ENCODE data around the gene PHLDB2. TPM values are rescaled to one million over a fixed set of nuclear protein-coding genes. Genes with fewer than 3 reads are reported as not detected.
A peak's percentile ranks its signal among the peaks of the same experiment; 100 is the strongest.

The PHLDB2 gene
- polyA plus RNA-seq, 2 of the 4 experiments (the other 2 are of a cell fraction): 39.5 to 50.6 TPM

DNA sequence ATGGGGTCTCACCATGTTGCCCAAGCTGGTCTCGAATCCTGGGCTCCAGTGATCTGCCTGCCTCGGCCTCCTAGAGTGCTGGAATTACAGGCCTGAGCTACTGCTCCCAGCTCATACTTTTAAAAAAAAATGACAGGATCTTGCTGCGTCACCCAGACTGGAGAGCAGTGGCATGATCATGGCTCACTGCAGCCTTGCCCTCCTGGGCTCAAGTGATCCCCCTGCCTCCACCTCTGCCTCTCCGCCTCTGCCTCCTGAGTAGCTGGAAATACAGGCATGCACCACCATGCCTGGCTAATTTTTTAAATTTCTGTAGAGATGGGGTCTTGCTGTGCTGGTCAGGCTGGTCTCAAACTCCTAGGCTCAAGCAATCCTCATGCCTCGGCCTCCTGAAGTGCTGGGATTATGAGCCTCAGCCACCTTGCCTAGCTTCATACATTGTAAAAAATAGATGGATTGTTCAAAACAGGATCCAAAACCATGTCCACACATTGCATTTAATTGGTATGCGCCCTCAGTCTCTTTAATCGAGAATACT is 8.9 kb downstream of the PHLDB2 start:
- Histone ChIP-seq H3K9me3 (no peaks in the 10 kb centered on the region), H3K4me1 (peaks cover 99% of the 10 kb centered on the region), H3K4me2 (no peak overlapping the region), H3K4me3 (no peak overlapping the region), H3K27ac (peak overlapping the region in 1 of 2 experiments; percentile 50; a peak in 3 of 6 replicates)
- DNase-seq (ENCODE audit: low read depth in 1 of 2, low spot score in 1 of 2) (no peak), FAIRE-seq (no peak), ATAC-seq (no peak)
- TF ChIP-seq HOXB5 (CRISPR knock-in tag; IDR thresholded peaks at IDR 0.05) (no peak), ESRRA (IDR thresholded peaks at IDR 0.05; ENCODE audit: borderline replicate concordance, low read length) (no peak), KDM5A (IDR thresholded peaks at IDR 0.05) (no peak), CTCF (IDR thresholded peaks at IDR 0.05) (no peak), BCL3 (IDR thresholded peaks at IDR 0.05) (no peak), KDM1A (IDR thresholded peaks at IDR 0.05; ENCODE audit: low read depth) (no peak), ATOH8 (CRISPR knock-in tag; IDR thresholded peaks at IDR 0.05; ENCODE audit: low read depth) (no peak), PHF8 (IDR thresholded peaks at IDR 0.05; ENCODE audit: borderline replicate concordance, low read depth) (no peak), RCOR1 (IDR thresholded peaks at IDR 0.05; ENCODE audit: low read depth, low read length) (no peak), BHLHE40 (IDR thresholded peaks at IDR 0.05; ENCODE audit: low read depth, low read length) (no peak), TFCP2L1 (CRISPR knock-in tag; IDR thresholded peaks at IDR 0.05) (no peak), CBX2 (IDR thresholded peaks at IDR 0.05; ENCODE audit: borderline replicate concordance, low read depth) (no peak), MAFK (IDR thresholded peaks at IDR 0.05; ENCODE audit: partially characterized antibody) (no peak), HDAC2 (IDR thresholded peaks at IDR 0.05) (no peak), NPAS2 (CRISPR knock-in tag; IDR thresholded peaks at IDR 0.05; ENCODE audit: borderline replicate concordance) (no peak), RFX5 (IDR thresholded peaks at IDR 0.05) (no peak), SMC3 (IDR thresholded peaks at IDR 0.05) (no peak), EHF (CRISPR knock-in tag; IDR thresholded peaks at IDR 0.05) (no peak), RNF2 (IDR thresholded peaks at IDR 0.05; ENCODE audit: borderline replicate concordance, low read depth) (no peak)
- TF ChIP-seq, protein P1, sequence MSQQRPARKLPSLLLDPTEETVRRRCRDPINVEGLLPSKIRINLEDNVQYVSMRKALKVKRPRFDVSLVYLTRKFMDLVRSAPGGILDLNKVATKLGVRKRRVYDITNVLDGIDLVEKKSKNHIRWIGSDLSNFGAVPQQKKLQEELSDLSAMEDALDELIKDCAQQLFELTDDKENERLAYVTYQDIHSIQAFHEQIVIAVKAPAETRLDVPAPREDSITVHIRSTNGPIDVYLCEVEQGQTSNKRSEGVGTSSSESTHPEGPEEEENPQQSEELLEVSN (IDR thresholded peaks at IDR 0.05; ENCODE audit: borderline replicate concordance, low read depth): no peak
- WGBS (ENCODE audit: missing lambda C conversion rate): 95% methylated on average over 7 of the region's 7 CpGs
- ChIA-PET POLR2A (no interaction called here), CTCF (interaction anchor here (1.0 to 12.6 kb wide), 4 partner anchors 9 to 150 kb away, joined by 3 to 289 read pairs (median 27); partner anchors contain the start of gene PHLDB2)

DNA sequence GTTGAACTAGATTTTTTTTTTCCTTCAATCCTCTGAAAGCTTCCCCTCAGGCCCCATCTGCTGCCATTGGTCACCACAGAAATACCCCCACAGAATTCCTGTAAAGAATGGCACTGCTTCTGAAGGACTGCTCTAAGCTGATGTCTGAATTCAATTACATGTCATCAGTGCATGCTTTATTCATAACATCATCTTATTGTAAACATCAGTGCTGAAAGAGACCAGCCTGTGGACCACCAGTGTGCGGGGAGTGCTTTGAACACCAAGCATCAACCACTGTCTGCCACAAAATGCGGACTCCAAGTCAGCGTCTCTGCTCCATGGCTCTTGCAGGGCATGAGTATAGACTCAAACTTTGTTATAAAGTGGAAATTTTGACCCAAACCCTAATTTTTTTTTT is 11.6 kb downstream of the PHLDB2 start:
- TF ChIP-seq, protein P2, sequence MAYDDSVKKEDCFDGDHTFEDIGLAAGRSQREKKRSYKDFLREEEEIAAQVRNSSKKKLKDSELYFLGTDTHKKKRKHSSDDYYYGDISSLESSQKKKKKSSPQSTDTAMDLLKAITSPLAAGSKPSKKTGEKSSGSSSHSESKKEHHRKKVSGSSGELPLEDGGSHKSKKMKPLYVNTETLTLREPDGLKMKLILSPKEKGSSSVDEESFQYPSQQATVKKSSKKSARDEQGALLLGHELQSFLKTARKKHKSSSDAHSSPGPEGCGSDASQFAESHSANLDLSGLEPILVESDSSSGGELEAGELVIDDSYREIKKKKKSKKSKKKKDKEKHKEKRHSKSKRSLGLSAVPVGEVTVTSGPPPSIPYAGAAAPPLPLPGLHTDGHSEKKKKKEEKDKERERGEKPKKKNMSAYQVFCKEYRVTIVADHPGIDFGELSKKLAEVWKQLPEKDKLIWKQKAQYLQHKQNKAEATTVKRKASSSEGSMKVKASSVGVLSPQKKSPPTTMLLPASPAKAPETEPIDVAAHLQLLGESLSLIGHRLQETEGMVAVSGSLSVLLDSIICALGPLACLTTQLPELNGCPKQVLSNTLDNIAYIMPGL (CRISPR knock-in tag; IDR thresholded peaks at IDR 0.05; ENCODE audit: borderline replicate concordance): no peak
- TF ChIP-seq PHF8 (IDR thresholded peaks at IDR 0.05; ENCODE audit: borderline replicate concordance, low read depth) (no peak), ZSCAN20 (CRISPR knock-in tag; IDR thresholded peaks at IDR 0.05) (no peak), CBX2 (IDR thresholded peaks at IDR 0.05; ENCODE audit: borderline replicate concordance, low read depth) (no peak), JUN (IDR thresholded peaks at IDR 0.05) (no peak), EHF (CRISPR knock-in tag; IDR thresholded peaks at IDR 0.05) (no peak), MAFK (IDR thresholded peaks at IDR 0.05; ENCODE audit: partially characterized antibody) (no peak), RCOR1 (IDR thresholded peaks at IDR 0.05; ENCODE audit: low read depth, low read length) (no peak)
- ChIA-PET CTCF (interaction anchor here (0.8 to 2.2 kb wide), 4 partner anchors 10 to 155 kb away, joined by 3 to 8 read pairs (median 4); no protein-coding TSS in a partner anchor), POLR2A (interaction anchor here (1.2 kb wide), 1 partner anchor 10 kb away, joined by 3 read pairs; no protein-coding TSS in a partner anchor)
- H3K4me2 ChIP-seq: peak overlapping the region; percentile 50
- peaks cover 98% of the 10 kb centered on the region for H3K4me1 ChIP-seq
- DNase-seq (ENCODE audit: low read depth in 1 of 2, low spot score in 1 of 2): no peak
- FAIRE-seq: no peak
- peak overlapping the region in 1 of 2 experiments; percentile 54; a peak in 3 of 6 replicates for H3K27ac ChIP-seq
- 91% methylated on average over 3 of the region's 3 CpGs for WGBS (ENCODE audit: missing lambda C conversion rate)
- no peak for ATAC-seq
- H3K9me3 ChIP-seq: no peaks in the 10 kb centered on the region
- H3K4me3 ChIP-seq: no peak overlapping the region
